UCSD-AML1 (cell line): Measurements from ENCODE around the gene LRRN1.
"Not testable (repeated sequence)": the region's sequence is repeated elsewhere in the genome, so short reads cannot be mapped to it uniquely, and the experiment has no call there.

ENCODE experiments used
- DNase-seq: peaks from one replicate; lab custom pipeline; 2025; ENCODE audit not compliant: unreplicated experiment; lab: John Stamatoyannopoulos, UW

Gene LRRN1

GRCh38 chr3:3806856-3807255 lies 7.6 kb downstream of the LRRN1 start:
- no peak for DNase-seq

- DNase-seq = no peak
Observed at GRCh38 chr3:3813013-3813412, 13.8 kb downstream of the LRRN1 start.

GRCh38 chr3:3815206-3815605 lies 16.0 kb downstream of the LRRN1 start:
- DNase-seq = no peak

- DNase-seq = no peak
Observed at GRCh38 chr3:3816034-3816433, 16.8 kb downstream of the LRRN1 start.

- no peak for DNase-seq
Observed at GRCh38 chr3:3817865-3818264, 18.6 kb downstream of the LRRN1 start.

- DNase-seq = no peak
Observed at GRCh38 chr3:3821777-3822176, 22.5 kb downstream of the LRRN1 start.

GRCh38 chr3:3825035-3825434 lies 25.8 kb downstream of the LRRN1 start:
- DNase-seq = no peak

- no peak for DNase-seq
Observed at GRCh38 chr3:3826521-3826920, 27.3 kb downstream of the LRRN1 start.

GRCh38 chr3:3827111-3827510 lies 27.9 kb downstream of the LRRN1 start:
- no peak for DNase-seq

- not testable (repeated sequence) for DNase-seq
Observed at GRCh38 chr3:3828417-3828816, 29.2 kb downstream of the LRRN1 start.

GRCh38 chr3:3836845-3837244 lies 37.6 kb downstream of the LRRN1 start:
- DNase-seq = no peak

GRCh38 chr3:3842356-3842755 lies 43.1 kb downstream of the LRRN1 start:
- no peak for DNase-seq

- no peak for DNase-seq
Observed at GRCh38 chr3:3847994-3848922, 49.0 kb downstream of the LRRN1 start.

GRCh38 chr3:3848923-3849275 lies 49.7 kb downstream of the LRRN1 start:
- no peak for DNase-seq

- DNase-seq = no peak
Observed at GRCh38 chr3:3851621-3852323, 52.5 kb downstream of the LRRN1 start.

- DNase-seq = no peak
Observed at GRCh38 chr3:3853544-3853943, 54.3 kb downstream of the LRRN1 start.

GRCh38 chr3:3855056-3855455 lies 55.8 kb downstream of the LRRN1 start:
- no peak for DNase-seq

- no peak for DNase-seq
Observed at GRCh38 chr3:3860235-3860634, 61.0 kb downstream of the LRRN1 start.

GRCh38 chr3:3862534-3862933 lies 63.3 kb downstream of the LRRN1 start:
- DNase-seq = no peak

- no peak for DNase-seq
Observed at GRCh38 chr3:3875491-3875890, 76.3 kb downstream of the LRRN1 start.

- DNase-seq = no peak
Observed at GRCh38 chr3:3881050-3881449, 81.8 kb downstream of the LRRN1 start.

GRCh38 chr3:3887311-3887710 lies 88.1 kb downstream of the LRRN1 start:
- not testable (repeated sequence) for DNase-seq
